ENCODE results near the gene AVPR1B. TPM values are rescaled to one million over a fixed set of nuclear protein-coding genes. Genes with fewer than 3 reads are reported as not detected.

AVPR1B gene
- polyA plus RNA-seq, 1 donor, result 0.81 TPM

DNA sequence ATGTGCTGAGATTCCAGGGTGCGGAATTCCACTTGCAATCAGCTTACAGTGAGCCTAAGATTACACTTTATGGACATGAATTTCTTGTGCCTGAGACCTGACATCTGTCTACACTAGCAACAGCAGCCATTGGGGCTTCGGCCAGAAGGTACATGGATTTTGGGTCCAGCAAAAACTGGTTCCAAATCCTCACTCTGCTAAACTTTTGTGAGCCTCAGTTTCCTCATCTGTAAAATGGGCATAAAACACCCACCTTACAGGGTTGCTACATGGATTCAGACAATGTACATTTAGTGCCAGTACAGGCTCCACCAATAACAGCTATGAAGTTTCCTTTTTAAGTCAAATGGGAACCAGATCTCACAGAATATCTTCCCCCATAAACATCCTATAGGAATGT lies 33.4 kb downstream of the AVPR1B start:
- Histone ChIP-seq H3K4me3 (ENCODE audit: low read length) (no peak overlapping the region), H3K9me3 (ENCODE audit: control insufficient read depth, low read depth, low read length) (no peaks in the 10 kb centered on the region), H3K36me3 (ENCODE audit: control insufficient read depth, insufficient read depth, low read length) (no peaks in the 10 kb centered on the region), H3K4me1 (ENCODE audit: control insufficient read depth, insufficient read depth, low read length) (no peaks in the 10 kb centered on the region), H3K27me3 (ENCODE audit: control insufficient read depth, insufficient read depth, low read length) (no peaks in the 10 kb centered on the region), H3K27ac (ENCODE audit: low read length) (no peak overlapping the region)
- WGBS (ENCODE audit: insufficient coverage, low lambda C conversion rate), result no CpG with 5 or more reads among the region's 2 CpGs
- no peak for DNase-seq

GRCh38 chr1:206082831-206083695 lies 34.1 kb downstream of the AVPR1B start:
- DNase-seq, result no peak
- no peaks in the 10 kb centered on the region for H3K9me3 ChIP-seq (ENCODE audit: control insufficient read depth, low read depth, low read length)
- no peak overlapping the region for H3K4me3 ChIP-seq (ENCODE audit: low read length)
- H3K4me1 ChIP-seq (ENCODE audit: control insufficient read depth, insufficient read depth, low read length), result no peaks in the 10 kb centered on the region
- H3K27ac ChIP-seq (ENCODE audit: low read length), result no peak overlapping the region
- H3K36me3 ChIP-seq (ENCODE audit: control insufficient read depth, insufficient read depth, low read length), result no peaks in the 10 kb centered on the region
- H3K27me3 ChIP-seq (ENCODE audit: control insufficient read depth, insufficient read depth, low read length), result no peaks in the 10 kb centered on the region
- WGBS (ENCODE audit: insufficient coverage, low lambda C conversion rate), result no CpG with 5 or more reads among the region's 8 CpGs

- no peaks in the 10 kb centered on the region for H3K27me3 ChIP-seq (ENCODE audit: control insufficient read depth, insufficient read depth, low read length)
- H3K9me3 ChIP-seq (ENCODE audit: control insufficient read depth, low read depth, low read length), result no peaks in the 10 kb centered on the region
- H3K36me3 ChIP-seq (ENCODE audit: control insufficient read depth, insufficient read depth, low read length), result no peaks in the 10 kb centered on the region
- no peak overlapping the region for H3K27ac ChIP-seq (ENCODE audit: low read length)
- no peak for DNase-seq
- H3K4me1 ChIP-seq (ENCODE audit: control insufficient read depth, insufficient read depth, low read length), result no peaks in the 10 kb centered on the region
- WGBS (ENCODE audit: insufficient coverage, low lambda C conversion rate), result 80% methylated on average over 2 of the region's 5 CpGs
- H3K4me3 ChIP-seq (ENCODE audit: low read length), result no peak overlapping the region
These were observed 35.3 kb downstream of the AVPR1B start for GRCh38 chr1:206081856-206082255.

GRCh38 chr1:206080026-206080820 lies 37.0 kb downstream of the AVPR1B start:
- H3K4me1 ChIP-seq (ENCODE audit: control insufficient read depth, insufficient read depth, low read length), result no peaks in the 10 kb centered on the region
- no peak overlapping the region for H3K4me3 ChIP-seq (ENCODE audit: low read length)
- no peaks in the 10 kb centered on the region for H3K9me3 ChIP-seq (ENCODE audit: control insufficient read depth, low read depth, low read length)
- H3K36me3 ChIP-seq (ENCODE audit: control insufficient read depth, insufficient read depth, low read length), result no peaks in the 10 kb centered on the region
- DNase-seq, result no peak
- no CpG with 5 or more reads among the region's 8 CpGs for WGBS (ENCODE audit: insufficient coverage, low lambda C conversion rate)
- H3K27ac ChIP-seq (ENCODE audit: low read length), result no peak overlapping the region
- no peaks in the 10 kb centered on the region for H3K27me3 ChIP-seq (ENCODE audit: control insufficient read depth, insufficient read depth, low read length)

- Histone ChIP-seq H3K27ac (ENCODE audit: low read length) (no peak overlapping the region), H3K36me3 (ENCODE audit: control insufficient read depth, insufficient read depth, low read length) (no peaks in the 10 kb centered on the region), H3K9me3 (ENCODE audit: control insufficient read depth, low read depth, low read length) (no peaks in the 10 kb centered on the region), H3K27me3 (ENCODE audit: control insufficient read depth, insufficient read depth, low read length) (no peaks in the 10 kb centered on the region), H3K4me1 (ENCODE audit: control insufficient read depth, insufficient read depth, low read length) (no peaks in the 10 kb centered on the region), H3K4me3 (ENCODE audit: low read length) (no peak overlapping the region)
- WGBS (ENCODE audit: insufficient coverage, low lambda C conversion rate), result no CpG with 5 or more reads among the region's 1 CpG
- peak in 1 of 2 donors; percentile 38 for DNase-seq
These were observed 38.1 kb downstream of the AVPR1B start for GRCh38 chr1:206079135-206079534.

DNA sequence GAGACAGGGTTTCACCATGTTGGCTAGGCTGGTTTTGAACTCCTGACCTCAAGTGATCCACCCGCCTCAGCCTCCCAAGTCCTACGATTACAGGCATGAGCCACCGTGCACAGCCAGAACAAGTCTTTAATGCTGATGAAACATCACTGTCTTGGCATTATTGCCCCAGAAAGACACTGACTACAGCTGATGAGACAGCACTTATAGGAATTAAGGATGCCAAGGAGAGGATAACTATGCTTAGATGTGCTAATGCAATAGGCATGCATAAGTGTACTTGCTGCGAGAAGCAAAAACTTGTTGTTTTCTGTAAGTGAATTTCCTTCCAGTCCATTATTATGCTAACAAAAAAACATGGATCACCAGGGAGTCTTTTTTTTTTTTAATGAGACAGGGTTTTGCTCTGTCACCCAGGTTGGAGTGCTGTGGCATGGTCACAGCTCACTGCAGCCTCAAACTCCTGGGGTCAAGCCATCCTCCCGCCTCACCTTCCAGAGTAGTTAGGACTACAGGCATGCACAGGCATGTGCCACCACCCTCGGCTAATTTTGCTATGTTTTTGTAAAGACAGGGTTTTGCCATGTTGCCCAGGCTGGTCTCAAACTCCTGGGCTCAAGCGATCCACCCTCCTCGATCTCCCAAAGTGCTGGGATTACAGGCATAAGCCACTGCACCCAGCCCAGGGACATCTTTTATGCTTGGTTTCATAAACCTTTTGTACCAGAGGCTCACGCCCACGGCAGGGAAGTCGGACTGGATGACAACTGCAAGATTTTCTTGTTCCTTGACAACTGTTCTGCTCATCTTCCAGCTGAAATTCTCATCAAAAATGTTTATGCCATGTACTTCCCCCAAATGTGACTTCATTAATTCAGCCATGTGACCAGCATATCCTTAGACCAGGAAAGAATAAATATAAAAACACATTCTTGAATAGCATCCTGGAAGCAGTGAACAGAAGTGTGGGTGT lies 41.1 kb downstream of the AVPR1B start:
- Histone ChIP-seq H3K9me3 (ENCODE audit: control insufficient read depth, low read depth, low read length) (no peaks in the 10 kb centered on the region), H3K27me3 (ENCODE audit: control insufficient read depth, insufficient read depth, low read length) (no peaks in the 10 kb centered on the region), H3K4me3 (ENCODE audit: low read length) (no peak overlapping the region), H3K27ac (ENCODE audit: low read length) (no peak overlapping the region), H3K36me3 (ENCODE audit: control insufficient read depth, insufficient read depth, low read length) (no peaks in the 10 kb centered on the region), H3K4me1 (ENCODE audit: control insufficient read depth, insufficient read depth, low read length) (no peaks in the 10 kb centered on the region)
- DNase-seq, result no peak
- WGBS (ENCODE audit: insufficient coverage, low lambda C conversion rate), result no CpG with 5 or more reads among the region's 11 CpGs

DNA sequence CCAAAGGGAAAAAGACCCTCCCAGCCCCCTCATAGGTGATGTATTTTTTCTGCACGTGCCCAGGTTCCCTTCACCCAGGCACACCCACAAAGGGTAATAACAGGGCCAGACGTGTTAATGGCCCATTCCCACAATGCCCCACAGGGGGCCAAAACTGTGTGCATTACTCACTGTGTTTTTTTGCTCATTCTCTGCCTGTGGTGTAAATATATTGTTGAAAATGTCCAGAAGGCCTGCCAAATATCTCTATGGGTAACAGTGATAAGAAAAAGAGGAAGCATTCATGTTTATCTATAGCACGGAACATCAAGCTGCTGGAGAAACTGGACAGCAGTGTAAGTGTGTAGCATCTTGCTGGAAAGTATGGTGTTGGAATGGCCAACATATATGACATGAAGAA lies 42.3 kb downstream of the AVPR1B start:
- no CpG with 5 or more reads among the region's 3 CpGs for WGBS (ENCODE audit: insufficient coverage, low lambda C conversion rate)
- Histone ChIP-seq H3K27ac (ENCODE audit: low read length) (no peak overlapping the region), H3K36me3 (ENCODE audit: control insufficient read depth, insufficient read depth, low read length) (no peaks in the 10 kb centered on the region), H3K27me3 (ENCODE audit: control insufficient read depth, insufficient read depth, low read length) (no peaks in the 10 kb centered on the region), H3K4me1 (ENCODE audit: control insufficient read depth, insufficient read depth, low read length) (no peaks in the 10 kb centered on the region), H3K9me3 (ENCODE audit: control insufficient read depth, low read depth, low read length) (no peaks in the 10 kb centered on the region), H3K4me3 (ENCODE audit: low read length) (no peak overlapping the region)
- DNase-seq, result no peak

GRCh38 chr1:206070627-206071304 lies 46.4 kb downstream of the AVPR1B start:
- no peak for DNase-seq
- H3K36me3 ChIP-seq (ENCODE audit: control insufficient read depth, insufficient read depth, low read length), result no peaks in the 10 kb centered on the region
- peaks cover 28% of the 10 kb centered on the region for H3K4me1 ChIP-seq (ENCODE audit: control insufficient read depth, insufficient read depth, low read length)
- H3K27me3 ChIP-seq (ENCODE audit: control insufficient read depth, insufficient read depth, low read length), result no peaks in the 10 kb centered on the region
- no peak overlapping the region for H3K4me3 ChIP-seq (ENCODE audit: low read length)
- no peaks in the 10 kb centered on the region for H3K9me3 ChIP-seq (ENCODE audit: control insufficient read depth, low read depth, low read length)
- H3K27ac ChIP-seq (ENCODE audit: low read length), result no peak overlapping the region
- WGBS (ENCODE audit: insufficient coverage, low lambda C conversion rate), result 100% methylated on average over 1 of the region's 9 CpGs

GRCh38 chr1:206068314-206068713 lies 48.9 kb downstream of the AVPR1B start:
- no peak overlapping the region for H3K4me3 ChIP-seq (ENCODE audit: low read length)
- H3K9me3 ChIP-seq (ENCODE audit: control insufficient read depth, low read depth, low read length), result peaks cover 2% of the 10 kb centered on the region
- no peaks in the 10 kb centered on the region for H3K27me3 ChIP-seq (ENCODE audit: control insufficient read depth, insufficient read depth, low read length)
- WGBS (ENCODE audit: insufficient coverage, low lambda C conversion rate), result no CpG with 5 or more reads among the region's 1 CpG
- no peaks in the 10 kb centered on the region for H3K36me3 ChIP-seq (ENCODE audit: control insufficient read depth, insufficient read depth, low read length)
- H3K4me1 ChIP-seq (ENCODE audit: control insufficient read depth, insufficient read depth, low read length), result peaks cover 31% of the 10 kb centered on the region
- H3K27ac ChIP-seq (ENCODE audit: low read length), result peak overlapping the region; percentile 75
- no peak for DNase-seq
